ENCODE results near the gene LTO1.

DNA sequence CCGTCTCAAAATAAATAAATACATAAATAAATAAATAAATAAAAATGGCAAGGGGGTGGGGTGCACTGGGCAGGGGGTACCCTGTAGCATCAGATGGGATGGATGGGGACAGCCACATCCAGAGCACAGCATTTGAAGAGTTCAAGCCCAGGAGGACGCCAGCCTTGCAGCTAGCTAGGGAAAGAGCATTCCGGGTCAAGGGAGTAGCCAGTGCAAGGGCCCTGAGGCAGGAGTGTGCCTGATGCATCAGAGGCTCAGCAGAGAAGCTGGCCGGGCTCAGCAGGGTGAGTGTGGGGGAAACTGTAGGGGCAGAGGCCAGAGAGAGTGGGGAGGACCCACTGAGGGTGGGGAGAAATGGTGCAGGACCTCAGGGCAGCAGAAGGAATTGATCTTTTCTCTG is 57.9 kb downstream of the LTO1 start:
- TF ChIP-seq, protein P1, sequence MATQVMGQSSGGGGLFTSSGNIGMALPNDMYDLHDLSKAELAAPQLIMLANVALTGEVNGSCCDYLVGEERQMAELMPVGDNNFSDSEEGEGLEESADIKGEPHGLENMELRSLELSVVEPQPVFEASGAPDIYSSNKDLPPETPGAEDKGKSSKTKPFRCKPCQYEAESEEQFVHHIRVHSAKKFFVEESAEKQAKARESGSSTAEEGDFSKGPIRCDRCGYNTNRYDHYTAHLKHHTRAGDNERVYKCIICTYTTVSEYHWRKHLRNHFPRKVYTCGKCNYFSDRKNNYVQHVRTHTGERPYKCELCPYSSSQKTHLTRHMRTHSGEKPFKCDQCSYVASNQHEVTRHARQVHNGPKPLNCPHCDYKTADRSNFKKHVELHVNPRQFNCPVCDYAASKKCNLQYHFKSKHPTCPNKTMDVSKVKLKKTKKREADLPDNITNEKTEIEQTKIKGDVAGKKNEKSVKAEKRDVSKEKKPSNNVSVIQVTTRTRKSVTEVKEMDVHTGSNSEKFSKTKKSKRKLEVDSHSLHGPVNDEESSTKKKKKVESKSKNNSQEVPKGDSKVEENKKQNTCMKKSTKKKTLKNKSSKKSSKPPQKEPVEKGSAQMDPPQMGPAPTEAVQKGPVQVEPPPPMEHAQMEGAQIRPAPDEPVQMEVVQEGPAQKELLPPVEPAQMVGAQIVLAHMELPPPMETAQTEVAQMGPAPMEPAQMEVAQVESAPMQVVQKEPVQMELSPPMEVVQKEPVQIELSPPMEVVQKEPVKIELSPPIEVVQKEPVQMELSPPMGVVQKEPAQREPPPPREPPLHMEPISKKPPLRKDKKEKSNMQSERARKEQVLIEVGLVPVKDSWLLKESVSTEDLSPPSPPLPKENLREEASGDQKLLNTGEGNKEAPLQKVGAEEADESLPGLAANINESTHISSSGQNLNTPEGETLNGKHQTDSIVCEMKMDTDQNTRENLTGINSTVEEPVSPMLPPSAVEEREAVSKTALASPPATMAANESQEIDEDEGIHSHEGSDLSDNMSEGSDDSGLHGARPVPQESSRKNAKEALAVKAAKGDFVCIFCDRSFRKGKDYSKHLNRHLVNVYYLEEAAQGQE (IDR thresholded peaks at IDR 0.05): no peak
- TF ChIP-seq CTCF (IDR thresholded peaks at IDR 0.05) (no peak), POLR2A (IDR thresholded peaks at IDR 0.05; ENCODE audit: low read length) (no peak), MAZ (IDR thresholded peaks at IDR 0.05; ENCODE audit: borderline replicate concordance, low read depth, low read length) (no peak), ZSCAN20 (CRISPR knock-in tag; IDR thresholded peaks at IDR 0.05) (no peak), CHD2 (IDR thresholded peaks at IDR 0.05; ENCODE audit: low read length, partially characterized antibody) (no peak), KDM5A (IDR thresholded peaks at IDR 0.05) (no peak), BHLHE40 (IDR thresholded peaks at IDR 0.05; ENCODE audit: low read depth, low read length) (no peak), RCOR1 (IDR thresholded peaks at IDR 0.05; ENCODE audit: low read depth, low read length) (no peak), CHD4 (IDR thresholded peaks at IDR 0.05; ENCODE audit: borderline replicate concordance) (no peak), POLR2AphosphoS2 (conservative IDR thresholded peaks at IDR 0.05; ENCODE audit: low read length) (no peak)
- TF ChIP-seq, protein P2, sequence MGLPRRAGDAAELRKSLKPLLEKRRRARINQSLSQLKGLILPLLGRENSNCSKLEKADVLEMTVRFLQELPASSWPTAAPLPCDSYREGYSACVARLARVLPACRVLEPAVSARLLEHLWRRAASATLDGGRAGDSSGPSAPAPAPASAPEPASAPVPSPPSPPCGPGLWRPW (IDR thresholded peaks at IDR 0.05): no peak

Data from A549 (cell line).